SU-DHL-6 (cell line): ENCODE data around the gene RPS6KA5.

Experiments used
- H2AFZ ChIP-seq: fragments of 200-600 bp; sonication (generic); 2 replicates; pipeline ENCODE4 v1.6.1; 2014; ENCODE audit warnings: low read depth, mild to moderate bottlenecking, moderate library complexity, mixed read lengths, antibody characterized with exemption, low read length; ENCODE audit not compliant: severe bottlenecking
- H3F3A ChIP-seq: fragments of 200-600 bp; shearing (Covaris generic); 2 replicates; pipeline ENCODE4 v1.6.0; 2016; ENCODE audit warnings: antibody characterized with exemption, mild to moderate bottlenecking; ENCODE audit not compliant: insufficient read depth
- H3K27ac ChIP-seq: fragments of 200-600 bp; sonication (generic); 2 replicates; pipeline ENCODE4 v1.5.1; 2016; ENCODE audit warnings: low read depth, mild to moderate bottlenecking, low read length, moderate library complexity, mixed read lengths
- H3K27me3 ChIP-seq: fragments of 200-600 bp; sonication (generic), shearing (Covaris generic); 2 replicates; pipeline ENCODE4 v1.6.0; 2014; ENCODE audit warnings: mild to moderate bottlenecking, low read length
- H3K36me3 ChIP-seq: fragments of 200-600 bp; sonication (generic); 2 replicates; pipeline ENCODE4 v1.6.1; 2014; ENCODE audit warnings: mild to moderate bottlenecking, low read length, mixed read lengths
- H3K4me2 ChIP-seq: fragments of 300-600, 200-600 bp; shearing (Covaris generic), sonication (generic); 2 replicates; pipeline ENCODE4 v1.6.0; 2014; ENCODE audit warnings: low read length, low read depth, mild to moderate bottlenecking; ENCODE audit not compliant: poor library complexity, severe bottlenecking
- H3K4me3 ChIP-seq: fragments of 200-600 bp; sonication (generic); 2 replicates; pipeline ENCODE4 v1.5.1; 2014; ENCODE audit warnings: antibody characterized with exemption, low read length, mild to moderate bottlenecking, mixed read lengths; ENCODE audit not compliant: insufficient read depth, poor library complexity, severe bottlenecking
- H3K79me2 ChIP-seq: fragments of 200-600 bp; sonication (generic); 2 replicates; pipeline ENCODE4 v1.6.1; 2014; ENCODE audit warnings: mild to moderate bottlenecking, low read length, moderate library complexity; ENCODE audit not compliant: insufficient read depth
- H3K9ac ChIP-seq: fragments of 200-600 bp; sonication (generic); 2 replicates; pipeline ENCODE4 v1.7.0; 2014; ENCODE audit warnings: mild to moderate bottlenecking, low read length
- H3K9me2 ChIP-seq: fragments of 200-600 bp; sonication (generic); replicated peaks from 2 replicates; pipeline ENCODE4 v1.6.1; 2014; ENCODE audit warnings: low read length; ENCODE audit not compliant: insufficient read depth
- H3K9me3 ChIP-seq: fragments of 200-600 bp; sonication (generic); 2 replicates; pipeline ENCODE4 v1.6.1; 2014; ENCODE audit warnings: low read length, mixed read lengths; ENCODE audit not compliant: insufficient read depth
- H4K20me1 ChIP-seq: fragments of 200-600 bp; sonication (generic); 2 replicates; pipeline ENCODE4 v1.6.1; 2014; ENCODE audit warnings: low read depth, mild to moderate bottlenecking, antibody characterized with exemption, low read length, moderate library complexity, mixed read lengths
- CTCF ChIP-seq: fragments of 200-600 bp; sonication (generic); IDR thresholded peaks from one replicate; pipeline ENCODE4 v1.5.1; 2017; ENCODE audit warnings: antibody characterized with exemption, mild to moderate bottlenecking, low read length, moderate library complexity; ENCODE audit not compliant: insufficient read depth, poor library complexity, severe bottlenecking
- EZH2phosphoT487 ChIP-seq: fragments of 200-600 bp; sonication (generic), shearing (Covaris generic); conservative IDR thresholded peaks from 2 replicates; pipeline ENCODE4 v1.6.1; 2018; ENCODE audit warnings: mild to moderate bottlenecking, antibody characterized with exemption, low read length, moderate library complexity, mixed read lengths

RPS6KA5 gene

GRCh38 chr14:90991690-90992443 lies 68.6 kb downstream of the RPS6KA5 start:
- H3F3A ChIP-seq: no peaks in the 10 kb centered on the region
- H3K9me3 ChIP-seq: no peaks in the 10 kb centered on the region
- no peaks in the 10 kb centered on the region for H4K20me1 ChIP-seq
- H3K4me2 ChIP-seq: no peak overlapping the region
- H2AFZ ChIP-seq: no peak overlapping the region
- H3K27ac ChIP-seq: no peak overlapping the region
- no peaks in the 10 kb centered on the region for H3K27me3 ChIP-seq
- no peak for TF ChIP-seq CTCF
- TF ChIP-seq EZH2phosphoT487: no peak
- no peaks in the 10 kb centered on the region for H3K36me3 ChIP-seq
- no peaks in the 10 kb centered on the region for H3K9me2 ChIP-seq
- no peak overlapping the region for H3K4me3 ChIP-seq
- no peak overlapping the region for H3K9ac ChIP-seq
- H3K79me2 ChIP-seq: no peaks in the 10 kb centered on the region

GRCh38 chr14:90990141-90990540 lies 70.3 kb downstream of the RPS6KA5 start:
- Histone ChIP-seq H3K4me2 (no peak overlapping the region), H3K36me3 (no peaks in the 10 kb centered on the region), H3F3A (no peaks in the 10 kb centered on the region), H4K20me1 (no peaks in the 10 kb centered on the region), H3K9me2 (no peaks in the 10 kb centered on the region), H3K27ac (no peak overlapping the region), H2AFZ (no peak overlapping the region), H3K27me3 (no peaks in the 10 kb centered on the region), H3K9me3 (no peaks in the 10 kb centered on the region), H3K9ac (no peak overlapping the region), H3K4me3 (no peak overlapping the region), H3K79me2 (no peaks in the 10 kb centered on the region)
- no peak for TF ChIP-seq EZH2phosphoT487
- TF ChIP-seq CTCF: no peak

- Histone ChIP-seq H4K20me1 (no peaks in the 10 kb centered on the region), H3K4me3 (no peak overlapping the region), H3K27me3 (no peaks in the 10 kb centered on the region), H3K9ac (no peak overlapping the region), H3K79me2 (no peaks in the 10 kb centered on the region), H3K4me2 (no peak overlapping the region), H3K27ac (no peak overlapping the region), H3K9me2 (no peaks in the 10 kb centered on the region), H3K36me3 (no peaks in the 10 kb centered on the region), H3F3A (no peaks in the 10 kb centered on the region), H2AFZ (no peak overlapping the region), H3K9me3 (no peaks in the 10 kb centered on the region)
- no peak for TF ChIP-seq EZH2phosphoT487
- no peak for TF ChIP-seq CTCF
These were observed 73.3 kb downstream of the RPS6KA5 start for GRCh38 chr14:90987140-90987539.
